Mesothelial cell of epicardium (in vitro differentiated cells): ENCODE results near the gene ARHGEF7. TPM values are rescaled to one million over a fixed set of nuclear protein-coding genes. Genes with fewer than 3 reads are reported as not detected.

Experiments used
- DNase-seq, 2 experiments: peaks; one replicate each; pipeline ENCODE4 v3.0.0; 2021; ENCODE audit warnings: low spot score in 2 of 2; ENCODE audit not compliant: unreplicated experiment in 2 of 2
- H3K27ac Mint-ChIP-seq: 2 replicates; pipeline ENCODE4 v1.8.0; 2021; ENCODE audit warnings: mixed read lengths
- H3K27me3 Mint-ChIP-seq: 2 replicates; pipeline ENCODE4 v1.8.0; 2021; ENCODE audit warnings: low read depth, mixed read lengths
- H3K36me3 Mint-ChIP-seq: 2 replicates; pipeline ENCODE4 v1.8.0; 2021; ENCODE audit warnings: mixed read lengths
- H3K4me1 Mint-ChIP-seq: 2 replicates; pipeline ENCODE4 v1.8.0; 2021; ENCODE audit warnings: mixed read lengths
- H3K4me3 Mint-ChIP-seq: 2 replicates; pipeline ENCODE4 v1.8.0; 2021; ENCODE audit warnings: mild to moderate bottlenecking, moderate library complexity, mixed read lengths
- H3K9me3 Mint-ChIP-seq: 2 replicates; pipeline ENCODE4 v1.8.0; 2021; ENCODE audit warnings: mixed read lengths
- total RNA-seq: library from RNA; stranded (reverse); gene quantifications from 3 replicates; pipeline ENCODE4 v1.2.1, GENCODE V29; 2021
- TF ChIP-seq, protein P1 (sequence below): fragments of 200-600 bp; sonication (generic); IDR thresholded peaks from one replicate; pipeline ENCODE4 v1.5.0; 2021; ENCODE audit warnings: antibody characterized with exemption; ENCODE audit not compliant: unreplicated experiment

ARHGEF7 gene
- total RNA-seq, 1 donor from 2014 or later: 95.9 TPM

DNA sequence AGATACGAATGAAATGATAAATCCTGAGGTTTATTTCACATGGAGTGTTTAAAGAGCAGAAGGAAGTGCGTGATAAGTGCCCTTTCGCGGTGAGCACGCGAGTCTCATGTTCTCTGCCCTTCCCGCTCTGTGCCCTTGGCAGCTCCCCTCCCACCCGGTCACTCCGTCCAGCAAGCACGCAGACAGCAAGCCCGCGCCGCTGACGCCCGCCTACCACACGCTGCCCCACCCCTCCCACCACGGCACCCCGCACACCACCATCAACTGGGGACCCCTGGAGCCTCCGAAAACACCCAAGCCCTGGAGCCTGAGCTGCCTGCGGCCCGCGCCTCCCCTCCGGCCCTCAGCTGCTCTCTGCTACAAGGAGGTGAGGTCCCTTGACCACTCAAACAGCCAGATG lies 167.9 kb downstream of the ARHGEF7 start:
- H3K27ac Mint-ChIP-seq: peak overlapping the region; percentile 86
- no peak for DNase-seq

DNA sequence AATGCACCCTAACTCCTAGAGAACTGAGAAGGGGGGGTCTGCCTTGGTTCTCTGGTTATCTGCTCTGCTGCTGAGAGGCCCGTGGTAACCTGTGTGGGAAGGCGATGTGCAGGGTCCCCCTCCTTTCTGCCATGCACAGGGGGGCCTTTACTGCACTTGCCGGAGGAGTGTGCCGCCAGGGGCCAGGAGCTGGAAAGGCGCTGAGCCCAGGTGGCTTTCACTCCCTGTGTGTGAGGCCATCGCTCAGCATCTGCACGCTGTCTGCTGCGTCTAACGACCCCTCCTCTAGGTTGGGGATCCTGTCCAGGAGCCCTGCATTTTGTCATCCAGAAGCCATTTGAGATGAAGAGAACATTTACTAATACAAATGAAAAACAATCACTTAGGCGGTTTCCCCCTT lies 168.3 kb downstream of the ARHGEF7 start:
- no peaks in the 10 kb centered on the region for H3K27me3 Mint-ChIP-seq
- no peak overlapping the region for H3K4me3 Mint-ChIP-seq
- H3K27ac Mint-ChIP-seq: no peak overlapping the region
- H3K9me3 Mint-ChIP-seq: no peaks in the 10 kb centered on the region
- peaks cover 14% of the 10 kb centered on the region for H3K4me1 Mint-ChIP-seq
- no peak for DNase-seq
- TF ChIP-seq, protein P1, sequence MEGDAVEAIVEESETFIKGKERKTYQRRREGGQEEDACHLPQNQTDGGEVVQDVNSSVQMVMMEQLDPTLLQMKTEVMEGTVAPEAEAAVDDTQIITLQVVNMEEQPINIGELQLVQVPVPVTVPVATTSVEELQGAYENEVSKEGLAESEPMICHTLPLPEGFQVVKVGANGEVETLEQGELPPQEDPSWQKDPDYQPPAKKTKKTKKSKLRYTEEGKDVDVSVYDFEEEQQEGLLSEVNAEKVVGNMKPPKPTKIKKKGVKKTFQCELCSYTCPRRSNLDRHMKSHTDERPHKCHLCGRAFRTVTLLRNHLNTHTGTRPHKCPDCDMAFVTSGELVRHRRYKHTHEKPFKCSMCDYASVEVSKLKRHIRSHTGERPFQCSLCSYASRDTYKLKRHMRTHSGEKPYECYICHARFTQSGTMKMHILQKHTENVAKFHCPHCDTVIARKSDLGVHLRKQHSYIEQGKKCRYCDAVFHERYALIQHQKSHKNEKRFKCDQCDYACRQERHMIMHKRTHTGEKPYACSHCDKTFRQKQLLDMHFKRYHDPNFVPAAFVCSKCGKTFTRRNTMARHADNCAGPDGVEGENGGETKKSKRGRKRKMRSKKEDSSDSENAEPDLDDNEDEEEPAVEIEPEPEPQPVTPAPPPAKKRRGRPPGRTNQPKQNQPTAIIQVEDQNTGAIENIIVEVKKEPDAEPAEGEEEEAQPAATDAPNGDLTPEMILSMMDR: no peak
- H3K36me3 Mint-ChIP-seq: peaks cover 40% of the 10 kb centered on the region

More for the DNA sequence above, 167.9 kb downstream of the ARHGEF7 start:
- TF ChIP-seq, protein P1: no peak
- Mint-ChIP-seq H3K9me3 (no peaks in the 10 kb centered on the region), H3K36me3 (peaks cover 40% of the 10 kb centered on the region), H3K27me3 (no peaks in the 10 kb centered on the region), H3K4me1 (peaks cover 14% of the 10 kb centered on the region), H3K4me3 (no peak overlapping the region)

DNA sequence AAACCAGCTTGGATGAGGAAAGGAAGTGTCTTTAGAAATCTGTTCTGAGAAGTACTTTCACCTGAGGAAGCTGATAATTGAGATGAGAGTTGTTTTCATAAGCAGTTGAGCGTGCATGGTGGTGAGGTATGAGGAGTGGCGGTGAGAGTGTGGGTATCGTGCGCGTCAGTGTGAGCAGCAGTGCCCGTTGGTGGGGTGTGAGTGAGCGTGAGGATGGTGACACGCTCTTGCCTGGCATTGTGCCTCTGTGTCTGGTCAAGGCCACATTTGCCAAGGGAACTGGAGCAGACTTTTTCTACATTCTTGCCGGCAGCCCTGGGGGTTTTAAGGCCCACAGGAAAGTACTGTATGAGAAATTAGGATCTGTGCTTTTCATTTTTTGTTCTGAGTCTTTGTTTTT lies 168.9 kb downstream of the ARHGEF7 start:
- H3K9me3 Mint-ChIP-seq: no peaks in the 10 kb centered on the region
- peaks cover 36% of the 10 kb centered on the region for H3K36me3 Mint-ChIP-seq
- TF ChIP-seq, protein P1: no peak
- H3K4me1 Mint-ChIP-seq: peaks cover 14% of the 10 kb centered on the region
- no peak overlapping the region for H3K27ac Mint-ChIP-seq
- H3K4me3 Mint-ChIP-seq: no peak overlapping the region
- DNase-seq: no peak
- H3K27me3 Mint-ChIP-seq: no peaks in the 10 kb centered on the region

DNA sequence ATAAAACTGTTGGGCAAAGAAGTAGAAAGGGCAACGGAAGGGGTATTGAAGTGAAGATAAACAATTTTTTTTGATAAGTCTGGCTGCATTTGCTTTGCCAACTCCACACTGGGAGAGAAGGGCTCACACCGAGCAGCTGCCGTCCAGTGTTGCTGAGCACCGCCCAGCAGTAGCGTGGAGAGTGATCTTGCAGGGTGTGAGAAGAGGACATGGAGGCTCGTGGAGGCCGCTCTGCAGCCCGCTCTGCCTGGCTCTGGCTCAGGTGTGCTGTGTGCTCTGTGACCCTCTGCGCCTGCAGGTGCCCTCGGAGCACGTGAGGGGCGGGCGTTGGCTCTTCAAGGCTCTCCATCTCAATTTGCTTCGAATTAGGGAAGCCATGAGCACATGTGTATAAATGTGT lies 169.5 kb downstream of the ARHGEF7 start:
- peaks cover 40% of the 10 kb centered on the region for H3K36me3 Mint-ChIP-seq
- DNase-seq: no peak

DNA sequence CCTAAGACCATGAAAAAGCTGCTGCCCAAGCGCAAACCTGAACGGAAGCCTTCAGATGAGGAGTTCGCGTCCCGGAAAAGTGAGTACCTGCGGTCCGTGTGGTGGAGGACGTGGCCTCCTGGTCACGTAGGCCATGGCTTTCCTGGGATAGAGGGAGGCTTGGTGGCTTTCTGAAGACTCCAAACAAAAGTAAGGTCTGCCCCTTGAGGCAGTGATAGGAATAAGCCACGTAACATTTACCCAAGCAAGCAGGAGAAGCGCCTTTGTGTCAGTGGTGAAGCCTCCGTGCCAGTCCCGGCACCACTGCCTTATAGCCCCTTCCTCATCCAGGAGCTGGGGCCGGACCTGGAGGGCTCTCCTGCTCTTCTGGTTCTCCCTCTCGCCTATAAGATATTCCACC lies 171.1 kb downstream of the ARHGEF7 start:
- no peak for DNase-seq
- H3K27me3 Mint-ChIP-seq: no peaks in the 10 kb centered on the region
- TF ChIP-seq, protein P1: no peak
- peaks cover 13% of the 10 kb centered on the region for H3K4me1 Mint-ChIP-seq
- peaks cover 38% of the 10 kb centered on the region for H3K36me3 Mint-ChIP-seq
- H3K27ac Mint-ChIP-seq: no peak overlapping the region
- no peak overlapping the region for H3K4me3 Mint-ChIP-seq
- H3K9me3 Mint-ChIP-seq: no peaks in the 10 kb centered on the region

More for the DNA sequence above, 169.5 kb downstream of the ARHGEF7 start:
- H3K4me3 Mint-ChIP-seq: no peak overlapping the region
- no peaks in the 10 kb centered on the region for H3K27me3 Mint-ChIP-seq
- H3K27ac Mint-ChIP-seq: no peak overlapping the region
- TF ChIP-seq, protein P1: no peak
- peaks cover 14% of the 10 kb centered on the region for H3K4me1 Mint-ChIP-seq
- H3K9me3 Mint-ChIP-seq: no peaks in the 10 kb centered on the region

DNA sequence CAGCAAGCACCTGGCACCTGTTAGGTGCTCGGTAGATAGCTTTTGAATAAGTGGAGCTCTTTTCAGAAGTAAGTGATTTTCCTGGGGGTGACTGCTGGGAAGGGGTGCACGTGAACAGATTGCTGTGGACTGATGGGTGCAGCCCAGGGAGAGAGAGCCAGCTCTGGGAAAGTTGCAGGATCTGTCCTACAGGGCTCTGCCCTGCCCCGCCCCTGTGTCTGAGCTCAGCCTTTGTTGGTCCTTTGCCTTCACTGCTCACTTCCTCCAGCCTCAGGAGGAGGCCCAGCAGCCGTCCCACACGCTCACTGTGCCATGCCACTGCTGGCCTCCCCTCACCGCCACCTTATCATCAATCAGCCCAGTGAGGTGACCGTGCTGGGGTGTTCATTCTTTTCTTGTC lies 171.6 kb downstream of the ARHGEF7 start:
- H3K4me1 Mint-ChIP-seq: peaks cover 7% of the 10 kb centered on the region
- H3K27ac Mint-ChIP-seq: no peak overlapping the region
- DNase-seq: no peak
- TF ChIP-seq, protein P1: no peak
- H3K4me3 Mint-ChIP-seq: no peak overlapping the region
- no peaks in the 10 kb centered on the region for H3K9me3 Mint-ChIP-seq
- H3K36me3 Mint-ChIP-seq: peaks cover 35% of the 10 kb centered on the region
- no peaks in the 10 kb centered on the region for H3K27me3 Mint-ChIP-seq
